ENCODE data around the gene CCDC188. TPM values are rescaled to one million over a fixed set of nuclear protein-coding genes. Genes with fewer than 3 reads are reported as not detected.

Gene CCDC188
- total and polyA plus RNA-seq, 2 of the 13 experiments (the other 11 are each of a cell fraction or from before 2014, with no cell fraction given) = not detected

GRCh38 chr22:20116951-20117632, 33.8 kb downstream of the CCDC188 start, which contains the start of gene TRMT2A:
Gene TRMT2A, minus strand, starts transcription at chr22:20117226. Its CDS starts 320 bp downstream, at chr22:20116906.
- Histone ChIP-seq H3K4me2 (ENCODE audit: low read depth, low read length) (peak within 1 kb of the TSS; percentile 84), H3K9ac (ENCODE audit: insufficient read depth, low read depth, low read length) (peak within 1 kb of the TSS; percentile 90), H2AFZ (ENCODE audit: low read length) (no peak within 1 kb of the TSS), H3K36me3 (replicated peaks in 1 of 2; ENCODE audit: control insufficient read depth in 1 of 2, insufficient read depth in 2 of 2, low read length in 2 of 2) (peaks cover 15 to 74% of the 10 kb centered on the region in 2 experiments), H3K79me2 (ENCODE audit: insufficient read depth, low read length) (peaks cover 64% of the 10 kb centered on the region), H3K9me3 (ENCODE audit: low read length) (no peaks in the 10 kb centered on the region), H3K4me3 (replicated peaks in 1 of 3; ENCODE audit: insufficient read depth in 1 of 3, low read depth in 2 of 3, low read length in 3 of 3) (peak within 1 kb of the TSS; percentile 87 to 94 (median 90)), H4K20me1 (ENCODE audit: insufficient read depth, low read length) (0 out of 2 replicates have a peak, but pooled peaks cover 3% of the 10 kb centered on the region), H3K27ac (ENCODE audit: extremely low read length, insufficient read depth, low read length) (peak within 1 kb of the TSS; percentile 83), H3K4me1 (ENCODE audit: insufficient read depth, low read length) (peaks cover 57% of the 10 kb centered on the region), H3K27me3 (ENCODE audit: control insufficient read depth in 1 of 2, insufficient read depth in 2 of 2, low read length in 2 of 2) (no peaks in the 10 kb centered on the region; a peak in 1 of 5 replicates)
- FAIRE-seq (peak; percentile 60), ATAC-seq (peak; percentile 80), DNase-seq (ENCODE audit: low spot score) (peak; percentile 95)
- 0% methylated on average over 52 of the region's 88 CpGs for WGBS (ENCODE audit: low lambda C conversion rate)
- in situ Hi-C loops (cut with HindIII; ENCODE audit: extremely low pct_ligation_motif_present, low pct_unique_long_range_greater_than_20kb) = no loop called here
- CTCF ChIA-PET (ENCODE audit: low intra/inter-chr PET ratio, low total read pairs) = no interaction called here
- POLR2A ChIA-PET = interaction anchor here (0.9 to 2.2 kb wide), 8 partner anchors 9 to 277 kb away, joined by 3 to 15 read pairs (median 4); partner anchors contain the start of genes ZDHHC8 and ZNF74
- intact Hi-C loops (cut with micrococcal nuclease; ENCODE audit: unreplicated experiment) = loop anchor here (1.0 to 5.0 kb wide), 2 partner anchors 12 to 35 kb away; partner anchors contain the start of gene DGCR8
- no TSS peak for BruUV-seq (replicated peaks)
- TF ChIP-seq PAF1 (CRISPR knock-in tag; IDR thresholded peaks at IDR 0.05) (no peak), STAT6 (CRISPR knock-in tag; IDR thresholded peaks at IDR 0.05; ENCODE audit: borderline replicate concordance) (no peak; the same call in 1 of the 2 replicates), FOXP1 (IDR thresholded peaks at IDR 0.05) (no peak), FOXP1 (CRISPR knock-in tag; IDR thresholded peaks at IDR 0.05) (peak; percentile 38; the same call in 1 of the 2 replicates), PRPF4 (IDR thresholded peaks at IDR 0.05; ENCODE audit: low read depth, low read length, poor library complexity, severe bottlenecking) (peak; percentile 91), ZNF235 (CRISPR knock-in tag; IDR thresholded peaks at IDR 0.05; ENCODE audit: borderline replicate concordance) (no peak), RFX3 (CRISPR knock-in tag; IDR thresholded peaks at IDR 0.05) (no peak), SIX1 (CRISPR knock-in tag; IDR thresholded peaks at IDR 0.05; ENCODE audit: borderline replicate concordance) (no peak), ZBTB26 (CRISPR knock-in tag; IDR thresholded peaks at IDR 0.05; ENCODE audit: borderline replicate concordance) (0 out of 2 replicates have a peak, but pooled peaks have one; percentile 14), HOMEZ (CRISPR knock-in tag; IDR thresholded peaks at IDR 0.05; ENCODE audit: low read depth) (no peak), ZNF788 (CRISPR knock-in tag; IDR thresholded peaks at IDR 0.05; ENCODE audit: borderline replicate concordance) (peak; percentile 92), PLSCR1 (CRISPR knock-in tag; IDR thresholded peaks at IDR 0.05; ENCODE audit: borderline replicate concordance) (no peak), NCOA1 (CRISPR knock-in tag; IDR thresholded peaks at IDR 0.05) (no peak), PTBP1 (IDR thresholded peaks at IDR 0.05; ENCODE audit: low read depth, low read length, poor library complexity, severe bottlenecking) (no peak), ZNF83 (CRISPR knock-in tag; IDR thresholded peaks at IDR 0.05; ENCODE audit: borderline replicate concordance) (no peak)
